Inflammatory macrophage treated with lipopolysaccharide for 1 hour (primary cell): ENCODE results near the gene CLASP1.
"Not testable (repeated sequence)": the region's sequence is repeated elsewhere in the genome, so short reads cannot be mapped to it uniquely, and the experiment has no call there.

Source experiments
- DNase-seq, 2 donors: peaks; one replicate each; pipeline ENCODE4 v3.0.0-alpha.2; 2020 to 2022

Gene CLASP1

DNA sequence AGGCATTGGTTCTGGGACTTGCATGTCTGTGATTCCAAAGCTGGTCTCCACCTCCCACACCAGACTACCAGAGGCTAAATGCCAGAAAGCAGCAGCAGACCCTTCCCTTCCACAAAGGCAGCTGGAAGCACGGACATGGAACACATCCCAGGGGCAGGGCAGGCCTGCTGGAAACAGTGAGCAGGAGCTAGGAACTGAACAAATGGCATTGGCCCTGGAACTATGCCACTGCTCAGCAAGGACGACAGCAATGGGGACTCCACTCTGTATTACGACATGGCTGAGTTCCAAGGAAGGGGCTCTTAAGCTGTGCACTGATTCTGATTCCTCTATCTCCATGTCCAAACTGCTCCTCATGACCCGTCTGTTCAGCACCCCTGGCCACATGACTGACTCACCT is 286.5 kb downstream of the CLASP1 start:
- DNase-seq = no peak

- DNase-seq = no peak
These were observed 287.0 kb downstream of the CLASP1 start for GRCh38 chr2:121362226-121362625.

DNA sequence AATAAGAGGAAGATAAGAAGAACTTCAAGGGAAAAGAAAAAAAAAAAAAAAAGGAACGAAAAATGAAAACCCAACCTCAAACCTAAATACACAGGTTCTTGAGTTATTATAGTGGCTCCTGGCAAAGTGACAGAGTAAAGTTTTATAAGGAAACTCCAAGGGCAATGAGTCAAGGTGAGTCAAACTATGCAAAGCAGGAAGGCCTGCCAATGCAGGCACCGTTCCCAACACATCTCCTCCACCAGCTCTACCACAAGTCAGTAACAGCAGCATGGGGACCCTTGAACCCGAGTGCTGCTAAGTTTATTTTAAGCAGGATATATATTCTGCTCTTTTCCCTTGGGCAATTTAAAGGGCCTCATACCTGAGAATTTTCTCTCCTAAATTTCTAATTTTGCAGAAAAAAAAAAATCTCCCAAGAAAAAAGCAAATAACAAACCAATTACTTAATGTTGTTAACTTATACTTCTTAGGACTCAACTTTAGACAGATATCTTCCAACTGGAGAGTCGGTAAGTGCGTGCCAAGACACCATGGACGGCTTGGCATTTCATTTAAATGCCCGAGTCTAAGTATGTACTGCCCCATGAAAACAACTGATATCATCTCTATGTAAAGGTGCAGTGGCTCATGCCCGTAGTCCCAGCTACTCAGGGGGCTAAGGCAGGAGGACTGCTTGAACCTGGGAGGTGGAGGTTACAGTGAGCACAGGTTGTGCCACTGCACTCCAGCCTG is 288.5 kb downstream of the CLASP1 start:
- DNase-seq = no peak

- DNase-seq = no peak
These were observed 289.3 kb downstream of the CLASP1 start for GRCh38 chr2:121359716-121360565.

DNA sequence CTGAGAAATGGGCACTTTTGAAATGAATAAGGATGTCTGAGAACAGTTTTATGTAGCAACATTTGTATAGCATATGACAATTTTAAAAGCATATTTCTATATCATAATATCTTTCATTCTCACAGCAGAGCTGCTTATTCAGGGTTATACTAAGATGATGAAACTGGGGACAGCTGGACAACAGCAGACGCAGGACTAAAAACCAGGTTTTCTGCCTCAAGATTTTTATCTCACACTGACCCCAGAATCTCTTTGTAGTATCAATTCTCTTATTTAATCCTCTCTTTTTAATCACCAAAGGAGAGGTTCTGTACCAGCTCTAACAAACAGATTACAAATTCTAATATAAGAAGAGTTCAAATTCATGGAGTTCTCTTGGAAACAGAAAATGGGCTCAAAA is 290.1 kb downstream of the CLASP1 start:
- DNase-seq = no peak

DNA sequence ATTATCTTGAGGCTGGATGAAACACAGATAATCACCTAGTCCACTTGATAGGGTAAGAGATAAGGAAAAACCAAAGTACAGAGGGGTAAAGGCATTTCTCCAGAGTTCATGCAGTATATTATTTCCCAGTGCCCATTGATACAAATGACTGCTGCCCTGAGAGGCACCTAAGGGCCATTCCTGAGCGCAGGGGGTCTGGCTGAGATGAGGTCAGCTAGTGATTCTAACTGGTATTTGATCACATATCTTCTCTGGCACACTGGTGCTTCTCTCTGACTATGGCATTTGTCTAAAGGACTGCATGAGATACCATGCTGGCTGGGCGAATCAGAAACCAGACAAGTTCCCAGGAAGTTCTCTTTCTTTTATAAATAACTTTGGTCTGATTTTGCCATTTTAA is 291.0 kb downstream of the CLASP1 start:
- no peak for DNase-seq

DNA sequence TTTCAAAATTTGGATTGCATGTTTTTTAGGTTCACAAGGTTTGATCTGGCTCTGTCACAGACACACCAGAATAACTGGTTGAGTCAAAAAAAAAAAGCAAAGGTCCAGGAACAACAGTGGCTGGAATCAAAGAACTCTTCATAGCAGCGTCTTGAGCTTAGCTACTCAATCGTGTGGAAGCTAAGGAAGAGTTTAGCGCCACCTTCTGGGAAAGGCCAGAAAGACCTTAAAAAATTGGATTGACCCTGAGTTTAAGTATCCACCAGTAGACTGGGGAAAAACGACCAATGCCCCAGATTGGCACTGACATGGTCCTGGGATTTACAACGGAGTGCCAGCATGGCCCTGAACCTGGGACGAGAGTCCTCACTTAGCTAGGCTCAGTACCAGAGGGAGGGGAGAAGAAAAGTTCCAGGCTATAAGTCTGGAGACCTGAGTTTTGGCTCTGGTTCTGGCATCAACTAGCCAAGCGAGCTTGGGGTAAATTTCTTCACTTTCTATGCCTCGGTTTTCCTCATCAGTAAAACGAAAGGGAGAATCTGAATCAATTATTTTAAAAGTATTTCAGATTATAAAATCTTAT is 293.1 kb downstream of the CLASP1 start:
- peak; percentile 40 to 87 for DNase-seq

GRCh38 chr2:121355488-121355887 is 293.8 kb downstream of the CLASP1 start:
- no peak for DNase-seq

GRCh38 chr2:121351521-121352318 is 297.5 kb downstream of the CLASP1 start:
- DNase-seq = no peak

DNA sequence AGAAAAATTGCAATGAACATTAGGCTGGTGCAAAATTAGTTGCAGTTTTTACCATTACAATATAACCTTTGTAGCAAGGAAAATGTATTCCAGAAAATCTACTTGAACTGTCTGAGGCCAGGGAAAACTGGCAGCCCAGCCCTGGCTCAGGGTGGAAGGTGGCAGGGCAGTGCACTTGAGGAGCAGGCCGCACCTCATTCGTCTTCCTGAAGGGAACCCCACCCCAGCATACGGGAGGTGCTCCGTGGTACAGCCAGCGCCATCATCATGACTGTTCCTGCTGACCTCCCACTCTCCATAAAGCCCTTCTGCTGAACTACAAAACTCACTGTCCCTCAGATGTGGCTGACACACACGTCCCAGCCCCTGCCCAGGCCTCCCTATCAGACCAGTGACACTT is 298.4 kb downstream of the CLASP1 start:
- DNase-seq = no peak

GRCh38 chr2:121350402-121350775 is 298.9 kb downstream of the CLASP1 start:
- no peak for DNase-seq

DNA sequence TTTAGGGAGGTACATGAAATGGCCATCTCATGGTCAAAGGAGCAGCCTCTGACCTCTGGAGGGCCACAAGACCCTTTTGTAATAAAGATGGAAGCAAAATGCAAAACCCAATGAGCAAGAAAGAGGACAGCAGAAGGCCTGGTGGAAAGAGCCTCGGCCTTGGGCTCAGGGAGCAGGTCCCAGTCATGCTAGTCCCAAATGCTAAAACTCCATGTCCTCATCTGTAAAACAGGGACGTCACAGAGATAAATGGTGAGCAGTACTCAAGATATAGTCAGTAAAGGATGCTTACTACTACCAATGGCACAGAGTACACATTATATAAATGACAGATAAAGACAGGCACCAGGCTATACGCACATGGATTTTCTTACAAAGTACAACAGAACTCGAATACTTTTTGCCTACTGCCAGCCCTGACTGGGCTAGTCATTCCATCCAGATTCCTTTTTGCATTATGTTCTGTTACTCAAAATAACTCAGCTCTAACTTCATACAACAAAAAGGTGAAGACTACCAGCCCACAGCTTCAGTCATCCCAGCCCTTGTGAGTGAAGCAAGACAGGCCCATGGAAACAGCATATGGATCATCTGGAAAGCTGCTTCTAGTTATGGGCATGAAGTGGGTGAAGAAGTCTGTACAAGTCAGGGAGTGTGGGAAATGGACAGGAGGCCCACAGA is 299.4 kb downstream of the CLASP1 start:
- DNase-seq = no peak

DNA sequence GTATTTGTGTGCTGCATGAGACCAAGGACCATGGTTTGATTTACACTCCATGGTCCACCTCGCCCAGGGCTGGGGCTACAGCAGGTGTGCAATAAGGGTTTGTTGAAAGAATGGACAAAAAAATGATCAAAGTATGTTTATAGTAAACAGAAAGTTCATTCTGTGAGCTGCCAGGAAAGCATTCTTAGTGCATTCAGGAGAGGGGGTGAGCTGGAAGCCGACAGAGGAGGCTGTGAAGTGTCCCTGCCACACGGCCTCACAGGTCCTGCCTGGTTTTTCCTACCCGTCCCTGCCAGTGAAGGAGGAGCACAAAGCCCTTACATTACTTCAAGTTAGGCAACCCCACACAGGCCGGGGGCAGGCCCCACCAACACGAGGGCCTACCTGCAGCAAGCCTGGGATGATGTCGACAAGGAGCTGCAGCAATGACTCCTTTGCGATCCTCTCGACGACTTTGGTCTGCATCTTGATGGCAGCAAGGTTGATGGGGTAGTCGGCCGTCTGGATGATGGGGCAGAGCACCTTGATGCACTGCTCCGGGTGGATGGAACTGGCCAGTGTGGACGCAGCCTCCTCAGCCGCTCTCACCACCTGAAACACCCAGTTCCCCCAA is 301.0 kb downstream of the CLASP1 start:
- DNase-seq = no peak

- DNase-seq = no peak
These were observed 302.4 kb downstream of the CLASP1 start for GRCh38 chr2:121346859-121347258.

GRCh38 chr2:121346407-121346806 is 302.9 kb downstream of the CLASP1 start:
- DNase-seq = no peak

- DNase-seq = no peak
These were observed 303.4 kb downstream of the CLASP1 start for GRCh38 chr2:121345887-121346286.

- no peak for DNase-seq
These were observed 304.2 kb downstream of the CLASP1 start for GRCh38 chr2:121345101-121345500.

- DNase-seq = not testable (repeated sequence)
These were observed 305.3 kb downstream of the CLASP1 start for GRCh38 chr2:121343828-121344399.

GRCh38 chr2:121343191-121343590 is 306.1 kb downstream of the CLASP1 start:
- no peak for DNase-seq

GRCh38 chr2:121342751-121343150 is 306.5 kb downstream of the CLASP1 start:
- no peak for DNase-seq

- DNase-seq = no peak
These were observed 308.3 kb downstream of the CLASP1 start for GRCh38 chr2:121340926-121341325.

DNA sequence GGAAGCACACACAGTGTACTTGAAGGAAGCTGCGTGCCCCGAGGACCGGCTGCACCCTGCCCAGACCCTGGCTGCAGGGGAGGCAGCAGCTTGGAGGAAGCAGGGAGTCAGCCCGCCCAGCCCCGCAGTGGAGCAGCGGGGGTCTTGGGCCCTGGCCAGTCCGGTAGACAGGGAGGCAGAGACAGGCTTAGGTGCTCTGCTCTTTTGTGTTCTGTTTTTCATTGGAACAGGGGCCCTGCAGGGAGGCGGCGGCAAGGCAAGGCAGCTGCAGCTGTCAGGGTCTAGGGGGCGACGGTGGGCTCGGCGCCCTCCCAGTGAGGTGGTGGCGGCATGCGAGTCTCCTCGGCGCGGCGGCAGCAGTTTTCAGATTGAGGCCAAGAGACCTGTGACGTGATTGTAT is 311.0 kb downstream of the CLASP1 start:
- DNase-seq = no peak
